ENCODE data around the gene ZKSCAN8.

The ZKSCAN8 gene

DNA sequence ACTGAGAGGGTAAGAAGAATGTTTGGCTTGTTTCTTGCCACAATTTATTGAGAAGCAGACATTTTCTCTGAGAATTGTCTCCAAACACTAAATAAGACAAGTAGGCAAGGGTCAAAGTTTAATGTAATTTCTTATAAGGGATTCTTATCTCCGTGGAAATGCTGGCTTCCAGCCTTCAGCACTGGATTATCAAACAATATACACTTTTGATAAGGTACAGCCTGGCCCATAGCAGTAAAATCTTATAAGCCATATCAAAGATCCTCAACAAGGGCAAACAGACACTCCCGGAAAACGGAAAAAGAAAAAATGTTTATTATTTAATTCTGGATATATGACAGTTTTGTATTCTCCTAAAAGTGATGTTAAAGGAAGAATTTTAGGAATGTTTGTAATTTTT, 64.8 kb downstream of the ZKSCAN8 start:
- DNase-seq (ENCODE audit: low read depth in 2 of 2) = no peak

DNA sequence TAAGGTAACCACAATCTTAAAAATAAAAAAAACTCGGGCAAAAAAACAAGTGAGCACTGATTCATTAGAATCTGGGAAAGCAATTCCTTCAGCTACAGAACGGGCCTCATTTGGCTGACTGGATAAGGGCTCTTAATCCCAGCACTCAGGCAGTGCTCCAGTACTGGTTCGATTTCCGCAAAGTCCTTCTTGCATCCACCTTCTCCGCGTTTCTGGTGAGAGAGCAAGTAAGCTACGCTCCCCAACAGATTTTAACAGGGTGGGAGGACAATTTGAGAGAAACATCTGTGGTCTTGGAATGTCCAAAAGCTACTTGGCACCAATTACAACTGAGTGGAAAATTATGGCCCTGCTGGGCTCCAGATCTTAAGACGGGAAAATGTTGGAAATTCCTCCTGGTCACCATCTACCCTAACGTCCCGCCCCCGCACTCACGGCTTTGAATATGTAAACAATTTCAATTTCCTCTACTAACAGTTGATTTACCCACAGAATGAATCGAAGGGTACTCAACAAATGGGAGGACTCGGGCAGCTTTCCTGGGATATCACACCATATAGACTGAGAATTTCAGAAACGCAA, 65.3 kb downstream of the ZKSCAN8 start:
- no peak for DNase-seq (ENCODE audit: low read depth in 2 of 2)

DNA sequence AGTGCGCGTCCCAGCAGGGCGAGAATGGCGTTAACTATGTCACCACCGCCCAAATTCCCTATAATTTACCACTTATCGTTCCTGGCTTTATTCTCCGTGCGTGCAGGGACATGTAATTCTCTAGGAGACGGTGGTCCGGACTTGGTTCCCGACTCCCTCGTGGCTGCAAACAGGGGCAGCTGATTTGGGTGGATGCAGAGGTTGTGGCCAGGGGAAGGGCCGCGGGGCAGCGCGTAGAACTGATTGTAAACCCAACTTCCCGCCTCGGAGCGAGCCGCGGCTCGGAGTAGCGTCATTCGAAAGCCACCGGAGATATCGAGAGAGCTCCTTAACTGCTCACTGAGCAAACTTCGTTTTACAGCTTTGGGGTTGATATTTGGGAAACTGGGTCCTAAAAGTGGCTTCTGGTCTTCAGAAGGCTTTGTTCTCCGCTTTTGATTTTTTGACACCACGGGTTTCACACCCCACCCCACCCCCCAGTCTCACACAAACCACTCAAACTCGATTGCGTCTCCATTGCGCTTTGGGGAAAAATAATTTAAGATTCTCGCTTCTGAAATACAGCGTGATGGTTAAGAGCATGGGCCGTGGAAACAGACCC, 65.9 kb downstream of the ZKSCAN8 start:
- DNase-seq (ENCODE audit: low read depth in 2 of 2) = no peak

DNA sequence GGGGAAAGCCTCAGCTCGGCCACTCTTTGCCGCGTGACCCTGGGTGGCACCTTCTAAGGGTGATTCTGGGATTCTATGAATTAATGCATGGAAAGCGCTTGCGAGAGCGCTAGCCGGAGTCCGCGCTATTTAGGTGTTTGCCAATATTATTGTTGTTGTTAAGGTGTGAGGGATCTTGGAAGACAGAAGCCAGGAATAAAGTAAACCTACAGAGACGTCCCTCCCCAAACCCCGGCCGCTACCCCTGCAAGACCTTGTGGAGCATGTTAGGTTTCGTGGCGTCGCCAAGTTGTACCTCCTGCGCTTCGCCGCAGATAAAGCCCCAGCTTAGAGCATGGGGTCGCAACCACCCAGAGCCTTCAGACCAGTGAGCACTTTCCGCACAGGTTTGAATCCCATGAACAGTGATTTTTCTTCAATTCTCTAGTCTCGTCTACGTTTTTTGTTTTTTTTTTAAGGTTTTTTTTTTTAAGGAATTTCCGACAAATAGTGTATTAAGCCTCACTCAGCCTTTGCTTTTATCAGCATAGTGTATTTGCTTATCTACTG, 66.5 kb downstream of the ZKSCAN8 start:
- no peak for DNase-seq (ENCODE audit: low read depth in 2 of 2)
